GM13977 (cell line): Measurements from ENCODE around the gene IMMP2L.

Source experiments
- DNase-seq: peaks from one replicate; pipeline ENCODE4 v3.0.0; 2012; ENCODE audit warnings: low spot score
- in situ Hi-C: fragments of 300-500 bp; cut with MboI; formaldehyde crosslinking; loops from one replicate; pipeline ENCODE4 v1.12.0; 2022; ENCODE audit warnings: low sequenced_read_pairs, low pct_unique_long_range_greater_than_20kb, mixed read lengths, inconsistent platforms; ENCODE audit not compliant: unreplicated experiment
- TF ChIP-seq, protein P1 (sequence below): IDR thresholded peaks from 2 replicates; pipeline ENCODE4 v1.5.1; 2012; ENCODE audit warnings: mild to moderate bottlenecking, control low read depth; ENCODE audit not compliant: insufficient read depth; ENCODE audit errors: extremely low read depth, missing control alignments

Gene IMMP2L

GRCh38 chr7:110987127-110987693, 575.1 kb downstream of the IMMP2L start:
- TF ChIP-seq, protein P1, sequence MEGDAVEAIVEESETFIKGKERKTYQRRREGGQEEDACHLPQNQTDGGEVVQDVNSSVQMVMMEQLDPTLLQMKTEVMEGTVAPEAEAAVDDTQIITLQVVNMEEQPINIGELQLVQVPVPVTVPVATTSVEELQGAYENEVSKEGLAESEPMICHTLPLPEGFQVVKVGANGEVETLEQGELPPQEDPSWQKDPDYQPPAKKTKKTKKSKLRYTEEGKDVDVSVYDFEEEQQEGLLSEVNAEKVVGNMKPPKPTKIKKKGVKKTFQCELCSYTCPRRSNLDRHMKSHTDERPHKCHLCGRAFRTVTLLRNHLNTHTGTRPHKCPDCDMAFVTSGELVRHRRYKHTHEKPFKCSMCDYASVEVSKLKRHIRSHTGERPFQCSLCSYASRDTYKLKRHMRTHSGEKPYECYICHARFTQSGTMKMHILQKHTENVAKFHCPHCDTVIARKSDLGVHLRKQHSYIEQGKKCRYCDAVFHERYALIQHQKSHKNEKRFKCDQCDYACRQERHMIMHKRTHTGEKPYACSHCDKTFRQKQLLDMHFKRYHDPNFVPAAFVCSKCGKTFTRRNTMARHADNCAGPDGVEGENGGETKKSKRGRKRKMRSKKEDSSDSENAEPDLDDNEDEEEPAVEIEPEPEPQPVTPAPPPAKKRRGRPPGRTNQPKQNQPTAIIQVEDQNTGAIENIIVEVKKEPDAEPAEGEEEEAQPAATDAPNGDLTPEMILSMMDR, result no peak
- no peak for DNase-seq
- in situ Hi-C loops, result no loop called here

DNA sequence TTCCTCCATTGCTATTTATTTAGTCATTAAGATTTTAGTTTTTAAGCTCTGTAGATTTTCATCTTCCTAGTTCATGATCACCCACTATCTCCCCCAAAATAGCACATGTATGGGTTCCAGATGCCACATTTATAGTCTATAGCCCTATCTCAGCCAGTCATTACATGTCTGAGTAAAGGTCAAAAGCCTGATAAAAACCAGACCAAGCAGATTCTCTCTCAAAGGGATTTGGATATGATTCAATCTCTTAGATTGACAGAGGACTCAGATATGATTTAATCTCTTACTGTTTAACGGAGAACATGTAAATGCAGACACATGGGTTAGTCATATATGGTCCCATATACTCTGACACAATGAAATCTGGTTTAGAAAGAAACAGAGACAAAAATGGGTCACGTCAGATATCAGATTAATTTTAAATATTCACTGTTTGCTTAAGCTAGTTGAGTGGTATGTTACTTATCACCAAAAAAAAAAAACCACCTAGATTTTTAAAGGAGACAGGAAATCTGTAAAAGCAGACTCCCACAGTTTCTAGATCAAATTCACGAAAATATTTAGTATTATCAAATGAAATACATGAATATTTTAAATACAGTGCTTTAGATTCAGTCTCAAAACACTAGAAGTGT, 578.4 kb downstream of the IMMP2L start:
- TF ChIP-seq, protein P1, result no peak
- in situ Hi-C loops, result no loop called here
- no peak for DNase-seq

DNA sequence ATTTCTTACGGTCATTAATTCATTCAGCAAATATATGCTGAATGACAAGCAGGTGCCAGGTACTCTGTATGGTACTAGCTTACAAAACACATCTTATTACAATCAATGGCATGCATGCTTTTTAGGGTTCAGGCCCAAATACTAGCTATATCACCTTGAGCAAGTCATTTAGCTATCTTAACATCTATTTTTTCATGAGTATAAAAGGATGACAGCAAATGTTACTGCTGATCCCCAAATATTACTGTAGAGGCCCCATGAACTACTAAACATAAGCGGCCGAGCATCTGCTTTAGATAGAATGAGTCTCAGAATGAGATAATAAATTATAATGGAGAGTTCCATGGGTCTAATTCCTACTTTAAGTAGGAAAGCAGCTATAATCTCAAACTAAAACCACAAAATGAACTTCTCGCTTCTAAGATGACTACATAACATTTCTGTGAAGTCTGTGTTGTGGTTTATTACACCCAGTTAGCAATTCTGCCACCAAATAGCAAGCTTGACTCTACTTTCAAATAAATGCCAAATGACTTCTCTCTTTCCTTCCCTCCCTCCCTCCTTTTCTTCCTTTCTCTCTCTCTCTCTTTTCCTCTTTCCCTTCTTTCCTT, 585.1 kb downstream of the IMMP2L start:
- in situ Hi-C loops, result no loop called here
- DNase-seq, result no peak
- TF ChIP-seq, protein P1, result no peak

DNA sequence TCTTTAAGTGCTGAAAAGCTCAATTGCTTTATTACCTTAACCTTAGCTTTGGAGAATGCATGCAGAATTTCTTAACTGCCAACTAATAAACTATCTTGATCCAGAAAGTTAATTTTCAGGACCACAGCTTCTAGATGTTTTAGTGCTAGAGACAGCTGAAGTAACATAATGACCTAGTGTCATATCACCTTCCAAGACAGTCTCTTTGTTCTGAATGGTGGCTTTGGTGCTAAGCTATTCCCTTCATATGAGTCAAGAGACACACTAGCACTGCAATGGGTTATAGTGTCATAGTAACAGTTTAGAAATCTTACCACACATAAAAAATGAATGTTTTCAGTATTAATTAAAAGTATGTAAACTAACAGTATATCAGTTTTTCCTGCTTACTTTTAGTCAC, 586.8 kb downstream of the IMMP2L start:
- in situ Hi-C loops, result no loop called here
- TF ChIP-seq, protein P1, result no peak
- DNase-seq, result no peak

- DNase-seq, result no peak
- in situ Hi-C loops, result no loop called here
- TF ChIP-seq, protein P1, result no peak
These were observed 587.9 kb downstream of the IMMP2L start for GRCh38 chr7:110974441-110974840.

- TF ChIP-seq, protein P1, result no peak
- in situ Hi-C loops, result no loop called here
- no peak for DNase-seq
These were observed 588.9 kb downstream of the IMMP2L start for GRCh38 chr7:110973196-110973990.
